ENCODE data around the gene LCE7A.

LCE7A gene

DNA sequence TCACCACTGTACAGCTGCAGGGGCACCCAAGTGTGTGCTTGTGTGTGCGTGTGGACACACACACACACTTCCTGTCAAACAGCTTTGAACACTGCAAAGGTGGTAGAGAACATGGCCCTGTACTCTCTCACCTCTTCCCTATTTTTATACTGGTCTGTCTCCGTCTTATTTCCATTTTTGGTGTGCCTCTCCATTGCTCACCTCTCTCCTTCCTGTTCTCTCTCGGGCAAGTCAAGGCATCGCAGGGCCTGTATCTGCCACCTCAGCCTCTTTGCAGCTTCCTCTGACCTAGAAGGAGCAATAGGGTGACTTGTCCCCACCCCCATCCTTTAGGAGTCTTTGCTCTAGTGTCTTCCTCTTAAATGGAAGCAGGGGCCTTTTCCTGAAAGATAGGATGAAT is 20.5 kb downstream of the LCE7A start:
- no peak for DNase-seq (ENCODE audit: low read depth)

DNA sequence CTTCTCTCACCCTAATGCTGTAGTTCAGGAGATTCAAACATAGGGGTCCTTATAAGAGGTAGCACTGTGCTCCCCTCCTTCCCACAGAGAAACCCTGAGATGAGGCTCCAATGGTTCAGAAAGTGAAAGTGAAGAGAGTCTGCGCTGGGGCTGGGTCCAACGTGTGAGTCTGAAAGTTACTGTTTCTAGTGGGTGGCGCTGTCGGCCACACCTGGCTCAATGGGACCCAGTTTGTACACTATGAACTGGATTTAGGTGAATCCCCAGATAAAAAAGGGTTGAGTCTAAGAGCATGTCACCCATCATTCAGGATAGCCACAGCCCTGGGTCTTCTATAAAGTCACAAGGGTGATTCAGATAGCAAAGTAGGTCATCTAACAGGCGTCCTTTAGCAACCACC is 21.1 kb downstream of the LCE7A start:
- no peak for DNase-seq (ENCODE audit: low read depth)

DNA sequence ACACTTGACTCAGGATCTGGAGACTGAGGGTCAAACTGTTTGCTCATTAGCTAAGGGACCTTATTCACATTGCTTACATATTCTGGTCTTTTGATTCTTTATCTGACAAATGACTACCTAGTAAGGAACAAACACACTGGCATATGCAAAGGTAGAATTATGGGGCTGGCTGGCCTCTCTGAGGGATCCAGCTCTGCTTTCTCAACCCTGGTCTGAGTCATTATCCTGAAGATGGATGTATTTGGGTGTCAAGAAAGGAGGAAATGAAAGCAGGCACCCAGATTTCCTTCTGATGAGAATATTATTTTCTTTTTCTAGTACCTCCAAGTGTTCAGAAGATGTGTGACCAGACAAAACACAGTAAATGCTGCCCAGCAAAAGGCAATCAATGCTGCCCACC is 24.3 kb downstream of the LCE7A start:
- DNase-seq (ENCODE audit: low read depth), result no peak

DNA sequence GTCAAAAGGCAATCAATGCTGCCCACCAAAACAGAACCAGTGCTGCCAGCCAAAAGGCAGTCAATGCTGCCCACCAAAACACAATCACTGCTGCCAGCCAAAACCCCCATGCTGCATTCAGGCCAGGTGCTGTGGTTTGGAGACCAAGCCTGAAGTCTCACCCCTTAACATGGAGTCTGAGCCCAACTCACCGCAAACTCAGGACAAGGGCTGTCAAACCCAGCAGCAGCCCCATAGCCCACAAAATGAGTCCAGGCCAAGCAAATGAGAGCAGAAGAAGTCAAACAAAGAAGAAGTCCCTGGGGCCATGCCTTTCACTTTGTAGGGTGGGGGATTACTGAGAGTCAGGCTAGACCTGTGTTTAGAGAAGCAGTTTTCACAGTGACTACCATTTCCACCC is 24.7 kb downstream of the LCE7A start:
- DNase-seq (ENCODE audit: low read depth), result no peak

DNA sequence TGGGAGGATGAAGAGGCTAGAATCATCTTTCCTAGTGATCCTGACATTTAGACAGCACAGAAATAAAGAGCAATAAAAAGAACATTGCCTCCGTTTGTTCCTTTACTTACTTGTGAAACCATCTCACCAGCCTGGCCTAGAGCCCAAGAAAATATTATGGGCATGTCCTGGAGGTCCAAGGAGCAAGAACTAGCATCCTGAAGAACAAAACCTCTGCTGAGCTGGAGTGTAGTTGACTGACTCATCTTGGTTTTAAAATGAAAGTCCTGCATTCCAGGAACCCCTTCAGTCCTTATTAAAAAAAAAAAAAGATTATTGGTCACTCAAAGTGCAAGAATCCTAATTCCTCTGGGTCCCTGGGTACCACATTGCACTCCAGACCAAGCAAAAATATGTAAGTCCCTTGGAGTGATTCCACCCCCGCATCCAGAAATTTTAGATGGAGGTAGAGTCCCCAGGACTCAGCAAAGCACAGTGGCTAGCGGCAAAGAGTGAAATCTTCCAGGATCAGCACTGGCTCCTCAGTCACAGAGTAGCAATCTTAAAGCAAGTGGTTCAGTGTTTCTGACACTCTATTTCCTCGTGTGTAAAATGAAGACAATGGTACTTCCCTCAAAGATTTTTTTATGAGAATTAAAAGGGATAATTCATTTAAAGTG is 25.3 kb downstream of the LCE7A start:
- no peak for DNase-seq (ENCODE audit: low read depth)

DNA sequence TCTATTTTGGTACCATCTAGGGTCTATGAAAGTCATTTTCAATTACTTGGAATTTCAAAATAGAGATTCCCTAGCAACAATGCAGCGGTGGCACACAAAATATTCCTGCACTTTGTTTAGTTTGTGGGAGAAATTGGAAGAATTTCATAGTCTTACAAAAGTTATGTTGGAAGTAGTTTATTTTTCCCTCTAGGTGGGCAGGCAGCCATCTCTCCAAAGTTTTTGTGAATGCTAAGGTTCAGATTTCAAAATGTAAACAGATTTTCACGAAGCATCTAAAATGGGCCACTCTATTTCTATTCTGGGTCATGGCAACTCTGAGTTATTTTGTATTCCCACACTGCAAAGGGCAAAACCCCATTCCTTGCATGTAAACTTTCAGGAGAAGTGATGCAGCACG is 26.3 kb downstream of the LCE7A start:
- DNase-seq (ENCODE audit: low read depth), result no peak

DNA sequence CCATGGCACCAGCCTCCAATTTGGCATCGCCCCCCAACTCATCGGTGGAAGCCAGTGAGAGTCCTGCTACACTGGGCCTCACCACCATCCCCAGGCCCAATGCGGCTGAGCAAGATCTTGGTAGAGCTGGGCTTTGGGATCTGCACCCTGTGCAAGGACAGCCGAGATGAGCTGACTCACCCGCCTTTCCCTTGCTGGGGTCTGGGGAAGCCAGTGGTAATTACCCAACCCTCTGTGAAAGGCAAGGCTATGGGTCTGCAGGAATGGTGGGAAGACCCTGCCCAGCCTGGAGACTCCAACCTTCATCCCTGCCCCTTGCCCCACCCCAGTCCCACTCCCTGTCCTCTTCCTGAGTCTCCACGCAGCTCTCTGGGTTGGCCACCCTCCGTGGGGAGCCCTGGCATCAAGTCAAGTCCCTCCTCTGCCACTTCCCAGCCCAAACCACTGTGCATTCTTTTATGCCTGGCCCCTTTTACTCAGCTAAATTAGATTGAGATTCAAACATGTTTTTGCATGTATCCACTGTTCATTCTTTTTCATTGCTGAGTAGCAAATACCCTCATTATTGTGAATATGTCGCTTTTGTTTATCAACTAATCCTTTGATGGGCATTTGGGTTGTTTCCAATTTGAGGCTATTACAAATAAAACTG is 27.1 kb downstream of the LCE7A start:
- no peak for DNase-seq (ENCODE audit: low read depth)

DNA sequence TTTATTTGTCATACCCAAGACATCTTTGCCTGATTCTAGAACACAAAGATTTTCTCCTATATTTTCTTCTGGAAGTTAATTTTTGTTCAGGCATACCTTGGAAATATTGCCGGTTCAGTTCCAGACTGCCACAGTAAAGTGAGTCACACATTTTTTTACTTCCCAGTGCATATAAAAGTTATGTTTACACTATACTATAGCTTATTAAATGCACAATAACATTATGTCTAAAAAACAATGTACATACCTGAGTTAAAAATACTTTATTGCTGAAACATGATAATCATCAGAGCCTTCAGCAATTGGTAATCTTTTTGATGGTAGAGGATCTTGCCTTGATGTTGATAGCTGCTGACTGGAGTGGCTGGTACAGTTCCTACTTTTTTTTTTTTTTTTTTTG is 28.3 kb downstream of the LCE7A start:
- DNase-seq (ENCODE audit: low read depth), result no peak

DNA sequence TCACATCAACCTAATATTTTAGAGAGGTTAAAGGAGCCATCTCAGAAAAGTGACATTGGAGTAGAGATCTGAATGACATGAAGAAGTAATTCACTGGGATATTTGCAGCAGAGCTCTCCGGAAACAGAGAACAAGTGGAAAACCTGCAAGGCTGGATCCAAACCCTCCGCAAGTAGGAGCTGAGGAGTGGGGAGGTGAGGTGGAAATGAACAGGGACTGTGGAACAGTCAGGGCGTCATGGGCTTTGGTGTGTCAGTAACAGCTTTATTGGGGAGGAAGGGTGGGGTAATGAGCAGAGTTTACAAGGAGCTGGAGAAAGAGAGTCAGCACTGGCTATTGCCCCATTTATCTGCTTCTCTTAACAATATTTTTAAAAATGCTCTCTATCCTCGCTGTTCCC is 39.2 kb downstream of the LCE7A start:
- DNase-seq (ENCODE audit: low read depth), result no peak

DNA sequence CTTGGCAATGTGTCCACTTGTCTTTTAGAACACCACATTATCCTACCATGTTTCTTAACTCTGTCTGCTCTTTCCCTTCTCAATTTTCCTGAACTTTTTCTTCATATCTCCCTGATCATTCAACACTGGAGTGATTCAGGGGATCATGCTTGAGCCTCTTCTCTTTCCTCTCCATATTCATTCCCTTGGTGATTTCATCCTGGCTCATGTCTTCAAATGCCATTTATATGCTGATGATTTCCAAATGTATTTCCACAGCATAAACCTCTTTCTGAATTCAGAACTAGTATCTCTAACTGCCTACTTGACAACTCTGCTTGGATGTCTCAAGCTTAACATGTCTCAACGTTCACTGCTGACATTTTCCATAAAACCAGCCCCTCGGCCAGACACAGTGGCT is 40.1 kb downstream of the LCE7A start:
- DNase-seq (ENCODE audit: low read depth), result no peak

DNA sequence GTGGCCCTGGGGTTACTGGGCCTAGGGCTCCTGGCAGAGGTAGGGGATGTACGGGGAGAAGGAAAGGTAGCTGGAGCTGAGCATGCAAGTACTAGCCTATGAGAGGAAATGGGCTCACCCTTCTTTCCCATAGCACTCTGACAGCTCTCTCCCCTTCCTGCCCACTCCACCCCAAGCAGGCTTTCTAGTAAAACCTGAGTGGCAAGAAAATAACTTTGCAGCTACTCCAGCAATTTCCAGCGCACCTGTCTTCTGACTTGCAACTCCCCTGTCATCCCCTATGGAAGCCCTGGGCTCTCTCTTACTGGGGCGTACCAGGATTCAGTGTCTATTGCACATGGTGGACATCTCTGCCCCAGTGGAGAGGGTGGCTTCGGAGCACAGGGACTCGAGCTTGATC is 41.8 kb downstream of the LCE7A start:
- no peak for DNase-seq (ENCODE audit: low read depth)

DNA sequence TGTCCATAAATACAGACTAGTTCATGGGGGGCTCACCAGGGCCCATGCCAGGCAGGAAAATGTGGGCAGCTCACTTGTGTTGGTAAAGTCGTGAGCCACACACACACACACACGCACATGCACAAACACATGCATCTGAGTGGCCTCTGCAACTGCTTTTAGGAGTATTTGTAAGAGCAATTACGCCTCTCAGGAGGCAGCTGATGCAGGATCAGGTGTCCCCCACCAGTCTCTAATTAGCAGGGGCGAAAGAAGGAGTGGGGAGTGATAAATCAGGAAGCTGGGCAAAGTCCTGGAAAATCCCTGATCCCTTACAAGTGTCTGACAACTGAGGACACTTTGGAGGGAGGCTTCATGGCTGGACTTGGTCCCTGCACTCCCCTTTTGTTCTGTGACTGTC is 42.8 kb downstream of the LCE7A start:
- no peak for DNase-seq (ENCODE audit: low read depth)

DNA sequence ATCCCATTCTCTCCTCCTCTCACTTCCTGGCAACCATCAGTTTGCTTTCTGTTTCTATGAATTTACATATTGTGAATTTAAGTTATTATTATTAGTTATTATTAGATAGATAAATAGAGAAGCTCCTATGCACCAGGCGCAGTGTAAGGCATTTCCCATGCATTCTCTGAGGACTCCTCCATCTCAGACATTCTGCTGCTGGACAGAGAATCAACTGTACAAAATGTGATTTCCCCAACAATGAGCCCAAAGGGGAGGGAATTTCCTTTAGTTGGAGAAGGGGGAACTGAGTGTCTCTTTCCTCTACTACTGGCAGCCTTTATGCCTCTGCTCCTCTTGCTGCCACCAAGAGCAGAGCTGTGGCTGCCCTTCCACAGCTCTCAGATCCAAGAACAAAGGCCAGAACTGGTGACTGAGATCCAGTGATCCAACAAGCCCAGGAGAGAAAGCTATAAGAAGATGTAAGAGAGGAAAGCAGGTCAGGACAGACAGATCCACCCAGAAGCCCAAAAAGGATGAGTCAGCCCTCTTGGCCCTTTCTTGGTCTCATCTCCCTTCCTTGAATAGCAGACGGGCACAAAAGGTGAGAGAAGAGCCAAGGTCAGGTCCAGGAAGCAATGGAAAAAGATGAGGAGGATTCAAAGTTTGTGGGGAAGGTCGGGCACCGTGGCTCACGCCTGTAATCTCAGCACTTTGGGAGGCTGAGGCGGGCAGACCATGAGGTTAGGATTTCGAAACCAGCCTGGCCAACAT is 45.1 kb downstream of the LCE7A start:
- no peak for DNase-seq (ENCODE audit: low read depth)

DNA sequence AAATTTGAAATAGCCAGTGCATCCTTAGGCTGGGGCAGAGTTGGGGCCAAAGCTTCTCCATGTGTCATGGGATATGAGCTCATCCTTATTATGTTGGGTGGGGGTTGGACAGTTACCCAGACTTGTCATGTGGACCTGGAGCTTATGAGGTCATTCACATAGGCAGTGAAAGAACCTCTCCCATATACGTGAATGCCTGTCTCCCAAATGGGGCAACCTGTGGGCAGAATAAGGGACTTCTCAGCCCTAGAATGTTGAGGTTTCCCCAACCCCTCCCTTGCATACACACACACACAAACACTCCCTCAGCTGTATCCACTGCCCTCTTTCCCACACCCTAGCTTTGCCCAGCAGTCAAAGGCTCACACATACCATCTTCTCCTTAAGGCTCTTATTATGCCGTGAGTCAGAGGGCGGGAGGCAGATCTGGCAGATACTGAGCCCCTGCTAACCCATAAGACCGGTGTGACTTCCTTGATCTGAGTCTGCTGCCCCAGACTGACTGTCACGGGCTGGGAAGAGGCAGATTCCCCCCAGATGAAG is 46.3 kb downstream of the LCE7A start:
- DNase-seq (ENCODE audit: low read depth), result peak; percentile 99

DNA sequence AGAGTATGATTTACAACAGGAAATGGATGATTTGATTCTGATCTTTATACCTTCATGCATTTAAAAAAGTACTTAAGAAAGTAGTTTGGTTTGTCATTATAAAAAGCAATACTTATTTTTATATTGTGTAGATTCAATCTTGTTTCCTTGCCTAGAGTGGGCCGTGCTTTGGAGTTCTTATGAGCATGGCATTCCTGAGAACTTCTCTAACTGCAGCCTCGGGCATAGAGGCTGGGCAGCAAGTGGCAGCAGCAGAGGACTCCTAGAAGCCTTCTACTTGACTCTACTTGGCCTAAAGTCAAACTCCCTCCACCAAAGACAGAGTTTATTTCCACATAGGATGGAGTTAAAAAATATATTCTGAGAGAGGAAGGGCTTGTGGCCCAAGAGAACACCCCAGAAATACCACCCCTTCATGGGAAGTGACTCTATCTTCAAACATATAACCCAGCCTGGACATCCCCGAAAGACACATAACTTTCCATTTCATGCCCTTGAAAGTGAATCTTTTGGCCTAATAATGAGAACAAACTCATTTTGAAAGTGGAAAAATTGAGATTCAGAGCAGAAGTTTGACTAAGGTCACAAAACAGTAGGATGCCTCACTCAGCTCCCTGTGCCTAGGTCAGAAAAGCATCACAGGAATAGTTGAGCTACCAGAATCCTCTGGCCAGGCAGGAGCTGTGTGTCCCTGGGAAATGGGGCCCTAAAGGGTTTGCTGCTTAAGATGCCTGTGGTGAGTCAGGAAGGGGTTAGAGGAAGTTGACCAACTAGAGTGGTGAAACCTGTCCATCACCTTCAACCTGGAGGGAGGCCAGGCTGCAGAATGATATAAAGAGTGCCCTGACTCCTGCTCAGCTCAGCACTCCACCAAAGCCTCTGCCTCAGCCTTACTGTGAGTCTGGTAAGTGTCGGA is 48.1 kb downstream of the LCE7A start, which contains the start of gene IVL:
Gene IVL (plus strand): TSS at position 861 of the 916 bp plus-strand sequence. CDS start 1,252 bp downstream, outside the sequence.
- DNase-seq (ENCODE audit: low read depth), result peak; percentile 29

DNA sequence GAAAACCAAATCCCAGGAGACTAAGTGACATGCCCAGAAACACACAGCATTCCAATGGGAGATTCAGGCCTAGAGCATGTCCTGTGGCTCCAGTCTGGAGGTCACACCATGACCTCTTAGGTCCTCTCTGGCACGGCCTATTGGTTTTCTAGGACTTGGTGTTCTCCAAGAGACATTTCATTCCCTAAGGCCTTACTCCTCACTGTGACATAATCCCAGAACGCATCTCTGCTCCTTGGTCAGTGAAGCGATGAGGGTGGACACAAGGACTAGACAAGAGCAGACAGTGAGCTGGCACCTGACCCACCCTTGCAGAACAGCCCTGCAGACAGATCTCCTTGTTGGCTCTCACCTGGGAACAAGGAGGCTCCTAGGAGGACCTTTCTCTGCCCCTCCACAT is 49.4 kb downstream of the LCE7A start:
- DNase-seq (ENCODE audit: low read depth), result no peak
